Breast epithelium (tissue), 4 donors: Measurements from ENCODE around the gene LINGO3. TPM values are rescaled to one million over a fixed set of nuclear protein-coding genes. Genes with fewer than 3 reads are reported as not detected.
A peak's percentile ranks its signal among the peaks of the same experiment; 100 is the strongest.

Source experiments
- DNase-seq, 2 donors: peaks; one replicate each; pipeline ENCODE4 v3.0.0-alpha.2; 2019; ENCODE audit warnings: low spot score in 2 of 2
- H3K27ac ChIP-seq, 2 donors: fragments of 200-600 bp; sonication (generic) in 1 of 2; one replicate each; pipeline ENCODE4 v1.5.1; 2016 to 2019; ENCODE audit warnings: mild to moderate bottlenecking in 1 of 2
- H3K27me3 ChIP-seq, 2 donors: fragments of 200-600 bp; sonication (generic) in 1 of 2; one replicate each; pipeline versions ENCODE4 v1.5.1 to v1.6.0; 2017 to 2019; ENCODE audit warnings: control low read depth in 1 of 2, mild to moderate bottlenecking in 1 of 2
- H3K36me3 ChIP-seq: fragments of 200-600 bp; one replicate; pipeline ENCODE4 v1.5.1; 2019
- H3K4me1 ChIP-seq, 2 donors: fragments of 200-600 bp; sonication (generic); one replicate each; pipeline ENCODE4 v1.5.1; 2016 to 2019; ENCODE audit warnings: control low read depth in 1 of 2
- H3K4me3 ChIP-seq, 3 donors: fragments of 200-600 bp; sonication (generic); 1 replicate in 2 of 3; 2 replicates in 1 of 3; pipeline ENCODE4 v1.5.1; 2016 to 2019; ENCODE audit warnings: mild to moderate bottlenecking in 3 of 3, moderate library complexity in 2 of 3
- H3K9me3 ChIP-seq, 2 donors: fragments of 200-600 bp; sonication (generic) in 1 of 2; one replicate each; pipeline ENCODE4 v1.5.1; 2016 to 2019; ENCODE audit warnings: control low read depth in 1 of 2
- POLR2A ChIP-seq: fragments of 450-650 bp; IDR thresholded peaks from one replicate; pipeline ENCODE4 v1.6.1; 2016; ENCODE audit warnings: antibody characterized with exemption, mild to moderate bottlenecking, moderate library complexity
- POLR2AphosphoS5 ChIP-seq, 3 donors: sonication (generic); formaldehyde crosslinking; IDR thresholded peaks; one replicate each; pipeline ENCODE4 v1.6.1; 2017; ENCODE audit warnings: antibody characterized with exemption in 3 of 3
- intact Hi-C: fragments of 100-400 bp; cut with DNase I; formaldehyde crosslinking; loops from one replicate; pipeline ENCODE4 v1.15.1; 2023; ENCODE audit warnings: low total_unique reads
- total RNA-seq, 3 donors: library from RNA; depleted of rRNA; stranded (reverse); fragments of >200 nt; gene quantifications; one replicate each; pipeline ENCODE4 v1.1.0, GENCODE V29; 2016
- TF ChIP-seq, protein P1 (sequence below), 3 donors: fragments of 450-650 bp; IDR thresholded peaks; one replicate each; pipeline ENCODE4 v1.5.1; 2016 to 2017; ENCODE audit warnings: antibody characterized with exemption in 3 of 3, mild to moderate bottlenecking in 3 of 3, moderate library complexity in 3 of 3

The LINGO3 gene
- total RNA-seq, 3 donors from 2014 or later: 0.16 to 0.33 TPM; not detected in 1

DNA sequence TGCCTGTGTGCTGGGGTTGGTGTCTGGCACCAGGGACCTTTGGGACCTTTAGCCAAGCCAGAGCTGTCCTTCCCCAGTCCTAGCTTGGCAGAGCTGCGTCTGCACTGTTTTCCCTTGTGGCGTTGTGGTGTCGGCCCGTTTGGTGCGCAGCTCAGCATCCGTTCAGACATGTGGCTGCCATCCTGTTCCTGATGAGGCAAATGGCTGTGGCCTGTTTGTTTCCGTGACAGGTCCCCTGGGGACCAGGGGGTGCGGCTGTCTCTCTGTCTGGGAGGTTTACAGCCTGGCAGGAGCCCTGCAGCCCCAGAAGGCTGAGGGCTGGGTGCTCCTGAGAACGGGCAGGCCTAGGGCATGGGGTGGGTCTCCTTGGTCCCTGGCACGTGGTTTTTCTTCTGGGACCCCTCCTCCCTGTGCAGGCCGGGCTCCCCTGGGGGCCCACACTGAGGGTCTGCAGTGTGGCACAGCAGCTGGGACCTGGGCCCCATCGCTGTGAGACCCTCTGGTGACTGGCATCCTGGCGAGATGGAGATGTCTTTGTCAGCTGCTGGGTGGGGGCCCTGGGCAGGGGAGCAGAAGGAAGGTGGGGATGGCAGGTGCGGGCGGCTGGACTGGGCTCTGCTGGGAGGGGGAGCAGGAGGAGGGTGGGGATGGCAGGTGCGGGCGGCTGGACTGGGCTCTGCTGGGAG lies 24.5 kb upstream of the LINGO3 start:
- no peak for DNase-seq
- intact Hi-C loops: no loop called here
- H3K27ac ChIP-seq: peak overlapping the region; percentile 48 to 56

DNA sequence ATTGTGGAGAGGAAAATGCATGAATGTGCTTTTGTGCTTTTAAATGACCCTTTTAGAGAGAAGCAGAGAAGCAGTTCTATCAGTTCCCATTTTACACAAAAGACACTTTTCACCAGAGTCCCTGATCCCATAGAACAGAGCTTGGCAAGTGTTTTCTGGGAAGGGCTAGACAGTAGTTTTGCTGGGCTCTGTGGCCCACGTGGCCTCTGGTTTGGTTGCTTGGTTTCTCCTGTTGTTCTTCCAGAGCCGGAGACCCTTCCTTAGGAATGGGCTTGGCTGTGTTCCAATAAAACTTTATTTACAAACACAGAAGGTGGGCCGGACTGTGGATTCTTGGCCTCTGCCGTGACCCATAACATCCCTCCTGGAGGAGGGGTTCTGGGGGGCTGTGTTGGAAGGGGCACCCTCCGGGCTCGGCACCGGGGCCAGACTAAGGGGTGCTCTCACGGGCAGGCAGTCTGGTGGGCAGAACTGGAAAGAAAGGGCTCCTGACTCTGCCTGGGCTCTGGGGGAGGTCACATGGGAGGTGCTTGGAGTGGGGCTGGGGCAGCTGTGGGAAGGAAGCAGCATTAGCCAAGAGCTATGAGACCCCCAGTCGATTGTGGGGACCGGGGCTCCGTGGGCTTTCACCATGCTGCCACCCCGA lies 23.8 kb upstream of the LINGO3 start:
- Histone ChIP-seq H3K36me3 (no peaks in the 10 kb centered on the region), H3K27ac (peak overlapping the region; percentile 48 to 56), H3K9me3 (no peaks in the 10 kb centered on the region), H3K4me3 (no peak overlapping the region), H3K27me3 (no peaks in the 10 kb centered on the region), H3K4me1 (peaks cover 12 to 15% of the 10 kb centered on the region in 2 donors)
- intact Hi-C loops: no loop called here
- DNase-seq: no peak
- TF ChIP-seq POLR2AphosphoS5 (IDR thresholded peaks at IDR 0.05) (no peak), POLR2A (no peak)
- TF ChIP-seq, protein P1, sequence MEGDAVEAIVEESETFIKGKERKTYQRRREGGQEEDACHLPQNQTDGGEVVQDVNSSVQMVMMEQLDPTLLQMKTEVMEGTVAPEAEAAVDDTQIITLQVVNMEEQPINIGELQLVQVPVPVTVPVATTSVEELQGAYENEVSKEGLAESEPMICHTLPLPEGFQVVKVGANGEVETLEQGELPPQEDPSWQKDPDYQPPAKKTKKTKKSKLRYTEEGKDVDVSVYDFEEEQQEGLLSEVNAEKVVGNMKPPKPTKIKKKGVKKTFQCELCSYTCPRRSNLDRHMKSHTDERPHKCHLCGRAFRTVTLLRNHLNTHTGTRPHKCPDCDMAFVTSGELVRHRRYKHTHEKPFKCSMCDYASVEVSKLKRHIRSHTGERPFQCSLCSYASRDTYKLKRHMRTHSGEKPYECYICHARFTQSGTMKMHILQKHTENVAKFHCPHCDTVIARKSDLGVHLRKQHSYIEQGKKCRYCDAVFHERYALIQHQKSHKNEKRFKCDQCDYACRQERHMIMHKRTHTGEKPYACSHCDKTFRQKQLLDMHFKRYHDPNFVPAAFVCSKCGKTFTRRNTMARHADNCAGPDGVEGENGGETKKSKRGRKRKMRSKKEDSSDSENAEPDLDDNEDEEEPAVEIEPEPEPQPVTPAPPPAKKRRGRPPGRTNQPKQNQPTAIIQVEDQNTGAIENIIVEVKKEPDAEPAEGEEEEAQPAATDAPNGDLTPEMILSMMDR (IDR thresholded peaks at IDR 0.05): no peak

More for the DNA sequence above, 24.5 kb upstream of the LINGO3 start:
- H3K4me1 ChIP-seq: peaks cover 12 to 15% of the 10 kb centered on the region in 2 donors
- peak overlapping the region in 1 of 3 donors; percentile 11 for H3K4me3 ChIP-seq
- no peaks in the 10 kb centered on the region for H3K36me3 ChIP-seq
- no peaks in the 10 kb centered on the region for H3K9me3 ChIP-seq
- H3K27me3 ChIP-seq: no peaks in the 10 kb centered on the region
- TF ChIP-seq POLR2A (no peak), POLR2AphosphoS5 (IDR thresholded peaks at IDR 0.05) (peak in 1 of 3 donors; percentile 36)

DNA sequence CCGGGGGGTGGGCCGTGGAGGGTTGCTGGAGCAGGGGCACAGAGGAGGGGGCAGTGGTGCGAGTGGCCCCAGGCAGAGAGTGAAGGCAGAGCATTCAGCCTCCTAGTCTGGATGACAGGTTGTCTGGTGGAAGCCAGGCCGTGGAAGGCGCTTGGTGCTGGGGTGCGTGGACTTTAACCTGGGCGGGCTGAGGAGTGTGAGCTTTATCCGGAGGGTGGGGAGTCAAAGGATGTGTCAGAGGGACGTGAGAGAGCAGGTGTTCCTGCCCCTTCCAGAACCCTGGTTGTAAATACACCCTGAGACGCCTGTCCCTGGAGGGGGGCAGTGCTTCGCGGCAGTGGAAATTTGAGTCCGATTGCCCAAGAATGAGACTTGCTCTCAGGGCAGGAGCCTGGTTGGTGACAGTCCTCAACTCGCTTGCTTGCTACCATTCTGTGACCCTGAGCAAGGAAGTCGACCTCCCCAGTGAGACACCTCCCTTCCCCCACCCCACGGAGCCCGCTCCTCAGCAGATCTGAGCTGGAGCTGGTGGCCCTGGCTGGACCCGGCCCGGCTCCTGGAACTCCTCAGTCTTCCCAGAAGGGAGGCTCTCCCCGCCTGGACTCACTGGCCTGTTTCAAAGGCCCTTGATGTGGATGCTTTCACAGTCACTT lies 22.8 kb upstream of the LINGO3 start:
- no peaks in the 10 kb centered on the region for H3K27me3 ChIP-seq
- TF ChIP-seq, protein P1 (IDR thresholded peaks at IDR 0.05): no peak
- TF ChIP-seq POLR2A (no peak), POLR2AphosphoS5 (IDR thresholded peaks at IDR 0.05) (no peak)
- intact Hi-C loops: no loop called here
- no peaks in the 10 kb centered on the region for H3K36me3 ChIP-seq
- H3K4me3 ChIP-seq: peak overlapping the region in 1 of 3 donors; percentile 33
- H3K9me3 ChIP-seq: no peaks in the 10 kb centered on the region
- H3K4me1 ChIP-seq: peaks cover 12 to 15% of the 10 kb centered on the region in 2 donors
- H3K27ac ChIP-seq: no peak overlapping the region
- DNase-seq: no peak

DNA sequence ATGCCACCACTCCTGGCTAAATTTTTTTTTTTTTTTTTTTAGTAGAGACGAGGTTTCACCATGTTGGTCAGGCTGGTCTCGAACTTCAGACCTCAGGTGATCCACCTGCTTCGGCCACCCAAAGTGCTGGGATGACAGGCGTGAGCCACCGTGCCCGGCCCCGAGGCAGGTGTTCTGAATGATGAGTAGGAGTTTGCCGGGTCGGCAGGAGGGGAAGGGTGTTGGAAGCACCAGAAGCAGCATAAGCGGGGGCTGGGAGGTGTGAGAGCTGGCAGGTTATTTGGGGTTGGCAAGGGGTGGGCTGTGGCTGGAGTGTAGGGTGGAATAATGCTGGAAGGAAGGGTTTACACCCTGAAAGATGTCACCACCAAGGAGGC lies 22.3 kb upstream of the LINGO3 start:
- H3K9me3 ChIP-seq: no peaks in the 10 kb centered on the region
- TF ChIP-seq, protein P1 (IDR thresholded peaks at IDR 0.05): no peak
- TF ChIP-seq POLR2AphosphoS5 (IDR thresholded peaks at IDR 0.05) (no peak), POLR2A (no peak)
- H3K27ac ChIP-seq: no peak overlapping the region
- peak overlapping the region in 1 of 3 donors; percentile 33 for H3K4me3 ChIP-seq
- H3K4me1 ChIP-seq: peaks cover 12 to 15% of the 10 kb centered on the region in 2 donors
- intact Hi-C loops: no loop called here
- no peak for DNase-seq
- no peaks in the 10 kb centered on the region for H3K36me3 ChIP-seq
- H3K27me3 ChIP-seq: no peaks in the 10 kb centered on the region

GRCh38 chr19:2329501-2329916 lies 21.6 kb upstream of the LINGO3 start:
- Histone ChIP-seq H3K36me3 (no peaks in the 10 kb centered on the region), H3K4me1 (peaks cover 12 to 15% of the 10 kb centered on the region in 2 donors), H3K27me3 (no peaks in the 10 kb centered on the region), H3K4me3 (peak overlapping the region; percentile 96 to 97 (median 97)), H3K27ac (no peak overlapping the region), H3K9me3 (no peaks in the 10 kb centered on the region)
- TF ChIP-seq POLR2AphosphoS5 (IDR thresholded peaks at IDR 0.05): no peak
- TF ChIP-seq POLR2A: no peak
- TF ChIP-seq, protein P1 (IDR thresholded peaks at IDR 0.05): no peak
- intact Hi-C loops: no loop called here
- DNase-seq: no peak
